Mammary epithelial cell (primary cell): ENCODE data around the gene HTR4.

ENCODE experiments used
- EZH2 ChIP-seq: IDR thresholded peaks from 2 replicates; pipeline ENCODE4 v1.6.1; 2012; ENCODE audit warnings: low read length, inconsistent platforms, borderline replicate concordance
- TF ChIP-seq, protein P1 (sequence below), 2 donors: IDR thresholded peaks in 1 of 2; conservative IDR thresholded peaks in 1 of 2; 2 replicates each; pipeline ENCODE4 v1.5.1; 2011 to 2012; ENCODE audit warnings: inconsistent platforms in 2 of 2, low read length in 2 of 2, mild to moderate bottlenecking in 2 of 2, control low read depth in 1 of 2, low read depth in 1 of 2; ENCODE audit not compliant: insufficient read depth in 1 of 2; ENCODE audit errors: extremely low read depth in 1 of 2

DNA sequence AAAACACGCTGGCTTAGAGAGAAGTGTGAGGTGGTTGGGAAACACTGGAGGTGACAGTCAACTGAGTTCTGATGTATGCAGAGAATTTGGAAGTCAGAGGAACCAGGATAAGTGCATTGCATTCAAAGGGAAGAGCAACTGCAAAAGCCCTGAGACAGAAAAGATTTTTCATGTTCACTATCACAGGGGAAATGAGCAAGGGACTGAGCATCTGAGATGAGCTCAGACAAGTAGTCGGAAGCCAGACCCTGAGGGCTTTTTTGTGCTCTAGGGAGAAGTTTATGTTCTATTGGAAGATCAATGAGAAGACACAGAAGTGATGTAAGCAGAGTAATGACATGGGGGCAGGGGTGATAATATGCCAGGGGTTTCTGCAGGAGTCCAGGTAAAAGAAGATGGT lies 97.5 kb downstream of the HTR4 start:
- TF ChIP-seq, protein P1, sequence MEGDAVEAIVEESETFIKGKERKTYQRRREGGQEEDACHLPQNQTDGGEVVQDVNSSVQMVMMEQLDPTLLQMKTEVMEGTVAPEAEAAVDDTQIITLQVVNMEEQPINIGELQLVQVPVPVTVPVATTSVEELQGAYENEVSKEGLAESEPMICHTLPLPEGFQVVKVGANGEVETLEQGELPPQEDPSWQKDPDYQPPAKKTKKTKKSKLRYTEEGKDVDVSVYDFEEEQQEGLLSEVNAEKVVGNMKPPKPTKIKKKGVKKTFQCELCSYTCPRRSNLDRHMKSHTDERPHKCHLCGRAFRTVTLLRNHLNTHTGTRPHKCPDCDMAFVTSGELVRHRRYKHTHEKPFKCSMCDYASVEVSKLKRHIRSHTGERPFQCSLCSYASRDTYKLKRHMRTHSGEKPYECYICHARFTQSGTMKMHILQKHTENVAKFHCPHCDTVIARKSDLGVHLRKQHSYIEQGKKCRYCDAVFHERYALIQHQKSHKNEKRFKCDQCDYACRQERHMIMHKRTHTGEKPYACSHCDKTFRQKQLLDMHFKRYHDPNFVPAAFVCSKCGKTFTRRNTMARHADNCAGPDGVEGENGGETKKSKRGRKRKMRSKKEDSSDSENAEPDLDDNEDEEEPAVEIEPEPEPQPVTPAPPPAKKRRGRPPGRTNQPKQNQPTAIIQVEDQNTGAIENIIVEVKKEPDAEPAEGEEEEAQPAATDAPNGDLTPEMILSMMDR (conservative IDR thresholded peaks at IDR 0.05 in 1 of 2, IDR thresholded peaks at IDR 0.05 in 1 of 2; ENCODE audit: extremely low read depth in 1 of 2, insufficient read depth in 1 of 2, low read depth in 1 of 2, low read length in 2 of 2): no peak
- TF ChIP-seq EZH2: no peak
